NCI-H2171 treated with DMSO at 0.1 percent for 48 hours (cell line): ENCODE data around the gene NPW.
"Not testable (repeated sequence)": the region's sequence is repeated elsewhere in the genome, so short reads cannot be mapped to it uniquely, and the experiment has no call there.

ENCODE experiments used
- DNase-seq: peaks from one replicate; lab custom pipeline; 2025; lab: John Stamatoyannopoulos, UW

The NPW gene

DNA sequence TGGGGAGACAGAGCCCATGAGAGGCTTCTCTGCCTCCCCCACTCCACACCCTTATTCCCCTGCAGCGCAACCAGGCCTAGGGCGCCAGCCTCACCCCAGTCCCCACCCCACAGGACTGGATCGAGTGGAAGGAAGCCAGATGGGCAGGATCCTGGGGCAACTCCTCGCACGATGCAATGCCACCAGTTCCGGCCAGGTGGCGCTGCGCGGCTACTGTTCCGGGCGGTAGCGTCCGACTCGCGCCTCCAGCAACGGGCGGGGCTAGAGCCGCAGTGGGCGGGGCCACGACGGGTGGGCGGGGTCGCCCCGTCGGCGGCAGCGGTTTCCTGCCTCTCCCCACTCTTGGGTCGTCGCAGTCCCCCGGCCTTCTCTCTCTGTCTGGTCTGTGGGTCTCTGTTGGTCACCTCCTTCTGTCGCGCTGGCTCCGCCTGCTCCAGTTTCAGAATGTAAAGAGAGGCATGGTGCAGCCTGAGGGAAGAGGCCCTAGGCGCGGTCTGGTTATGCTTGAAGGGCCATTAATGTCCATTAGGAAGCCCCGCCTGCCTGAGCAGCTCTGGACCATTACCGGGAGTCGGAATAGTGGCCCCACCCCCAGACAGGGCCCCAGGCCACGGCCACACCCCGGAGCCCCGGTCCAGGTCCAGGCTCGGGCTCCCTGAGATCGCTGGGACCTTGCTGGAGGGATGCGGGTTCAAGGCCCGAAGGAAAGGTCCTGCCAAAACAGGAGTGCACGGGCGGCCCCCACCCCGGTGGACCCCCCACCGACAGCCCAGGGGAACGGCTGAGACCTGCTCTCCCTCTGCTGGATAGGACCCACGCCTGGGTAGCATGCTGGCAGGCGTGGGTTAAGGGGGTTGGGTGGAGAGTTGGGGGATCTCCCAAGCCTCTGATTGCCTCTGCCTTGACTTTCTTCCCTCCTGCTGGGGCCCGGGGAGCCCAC lies 3.8 kb downstream of the NPW start:
- peak; percentile 86 for DNase-seq

DNA sequence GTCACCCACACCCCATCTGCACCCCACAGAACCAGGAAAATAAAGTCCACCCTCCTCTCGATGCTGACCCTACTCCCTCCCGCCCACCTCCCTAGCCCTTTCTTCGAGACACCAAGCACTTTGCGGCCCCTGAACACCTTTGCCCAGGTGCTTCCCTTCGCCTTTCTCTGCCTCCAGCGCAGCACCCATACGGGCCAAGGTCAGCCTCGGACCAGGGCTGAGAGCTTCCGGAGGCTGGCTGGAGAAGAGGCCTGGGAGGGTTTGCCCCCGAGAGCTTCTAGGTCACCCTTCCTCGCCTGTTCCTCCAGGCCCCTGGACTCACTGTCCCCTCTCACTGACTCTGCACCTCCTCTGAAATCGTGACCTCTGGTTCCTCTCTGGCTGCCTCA lies 4.4 kb downstream of the NPW start:
- DNase-seq = no peak

DNA sequence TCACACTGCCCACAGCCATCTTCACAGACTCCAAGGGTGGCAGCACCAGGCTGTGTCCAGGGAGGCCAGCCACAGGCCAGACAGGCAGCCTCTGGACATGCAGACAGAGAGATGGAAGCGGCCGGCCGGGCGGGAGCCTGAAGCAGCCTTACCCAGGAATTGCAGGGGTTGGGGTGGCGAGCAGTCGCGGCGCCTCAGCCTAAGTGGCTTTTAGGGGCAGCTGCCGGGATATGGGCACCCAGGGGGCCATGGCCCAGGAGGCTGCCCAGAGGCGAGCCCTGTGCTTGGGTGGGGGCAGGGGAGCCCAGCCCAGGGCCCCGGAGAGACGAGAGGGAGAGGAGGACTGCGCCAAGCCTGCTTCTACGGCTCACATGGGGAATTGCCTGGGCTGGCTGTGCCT lies 5.7 kb downstream of the NPW start:
- DNase-seq = no peak

DNA sequence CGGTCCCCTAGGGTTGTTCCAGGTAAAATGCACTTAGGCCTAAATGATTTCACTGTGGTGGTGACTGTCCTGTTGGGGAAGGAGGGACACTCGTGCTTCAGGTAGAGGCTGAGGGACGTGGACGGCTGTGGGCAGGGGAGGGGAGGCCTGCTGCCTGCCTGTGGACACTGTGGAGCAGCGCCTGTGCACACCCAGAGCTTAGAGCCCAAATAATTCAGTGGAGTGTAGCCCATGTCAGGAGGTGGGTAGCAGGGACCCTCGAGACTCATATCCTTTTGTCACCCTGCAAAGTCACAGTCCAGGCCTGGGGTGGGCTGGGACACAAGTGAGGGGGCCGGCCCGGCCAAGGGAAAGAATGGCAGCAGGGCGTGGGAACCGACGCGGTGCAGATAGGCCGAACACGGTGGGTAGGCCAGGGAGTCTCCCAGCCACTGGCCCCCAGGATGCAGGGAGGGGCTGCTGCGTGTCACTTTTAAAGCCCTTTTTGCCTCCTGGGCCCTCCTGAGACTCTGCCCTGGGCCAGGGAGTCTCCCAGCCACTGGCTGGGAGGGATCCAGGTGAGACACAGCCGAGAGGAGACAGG lies 6.4 kb downstream of the NPW start:
- no peak for DNase-seq

DNA sequence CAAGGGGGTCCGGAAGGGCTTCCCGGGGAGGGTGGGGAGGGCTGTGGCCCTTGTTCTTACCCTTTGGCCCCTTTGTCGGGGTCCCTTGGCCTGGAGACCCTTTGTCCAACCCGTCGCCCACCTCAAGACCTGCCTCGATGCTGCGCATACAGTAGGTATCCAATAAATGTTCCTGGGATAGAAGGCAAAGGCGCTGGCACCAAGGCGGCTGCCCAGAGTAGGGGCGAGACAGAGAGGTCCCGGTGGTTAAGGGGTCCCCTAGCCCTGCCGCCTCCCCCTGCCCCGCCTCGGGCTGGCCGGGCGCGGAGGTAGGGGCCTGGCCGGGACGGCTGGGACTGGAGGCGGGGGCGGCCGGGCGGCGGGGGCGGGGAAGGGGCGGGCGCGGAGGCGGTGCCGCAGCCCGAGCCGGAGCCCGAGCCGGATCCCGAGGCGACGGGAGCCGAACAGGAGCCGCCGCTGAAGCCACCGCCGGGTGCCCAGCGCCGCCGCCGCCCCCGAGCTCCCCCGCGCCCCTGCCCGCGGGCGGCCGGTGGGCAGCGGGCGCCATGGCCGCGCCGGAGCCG lies 7.0 kb downstream of the NPW start, which contains the start of gene NHERF2:
Gene NHERF2, plus strand, starts transcription at position 442 of the 563 bp plus-strand sequence. Its CDS starts 104 bp downstream, at position 546.
- no peak for DNase-seq

DNA sequence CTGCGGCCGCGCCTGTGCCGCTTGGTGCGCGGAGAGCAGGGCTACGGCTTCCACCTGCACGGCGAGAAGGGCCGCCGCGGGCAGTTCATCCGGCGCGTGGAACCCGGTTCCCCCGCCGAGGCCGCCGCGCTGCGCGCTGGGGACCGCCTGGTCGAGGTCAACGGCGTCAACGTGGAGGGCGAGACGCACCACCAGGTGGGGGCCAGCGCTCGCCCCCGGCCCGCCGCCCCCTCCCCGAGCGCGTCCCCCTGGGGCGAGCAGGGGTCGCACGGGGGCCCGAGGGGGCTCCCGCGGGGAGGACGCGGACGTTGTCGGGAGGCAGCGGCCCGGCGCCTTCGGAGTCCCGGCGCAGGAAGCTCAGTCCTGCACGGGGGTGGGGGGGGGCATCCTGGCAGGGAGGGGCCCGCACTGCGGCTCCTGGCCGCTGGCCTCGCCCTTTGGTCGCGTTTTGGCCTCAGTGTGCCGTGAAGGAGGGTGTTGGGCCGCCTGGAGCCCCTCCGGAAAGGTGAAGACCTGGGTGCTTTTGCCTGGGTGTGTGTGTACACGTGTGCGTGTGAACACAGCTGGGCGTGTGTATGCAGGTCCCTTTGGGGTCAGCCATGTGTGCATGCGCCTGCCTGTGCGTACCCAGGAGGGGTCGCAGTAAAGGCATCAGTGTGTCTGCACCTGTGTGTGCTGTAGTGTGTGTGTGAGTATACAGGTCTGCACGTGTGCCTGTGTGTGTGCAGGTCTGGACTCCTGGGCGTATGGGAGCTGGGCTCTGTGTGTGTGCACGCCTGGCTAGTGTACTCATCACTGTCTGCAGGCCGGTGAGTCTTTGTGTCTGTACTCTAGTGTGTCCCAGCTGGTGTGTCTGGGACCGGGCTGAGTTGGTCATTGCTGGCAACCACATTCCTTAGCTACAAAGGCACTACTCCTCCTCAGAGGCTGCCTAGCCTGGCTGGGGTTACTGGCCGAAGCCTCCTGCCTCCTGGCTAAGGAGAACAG lies 7.7 kb downstream of the NPW start:
- DNase-seq = peak; percentile 34

DNA sequence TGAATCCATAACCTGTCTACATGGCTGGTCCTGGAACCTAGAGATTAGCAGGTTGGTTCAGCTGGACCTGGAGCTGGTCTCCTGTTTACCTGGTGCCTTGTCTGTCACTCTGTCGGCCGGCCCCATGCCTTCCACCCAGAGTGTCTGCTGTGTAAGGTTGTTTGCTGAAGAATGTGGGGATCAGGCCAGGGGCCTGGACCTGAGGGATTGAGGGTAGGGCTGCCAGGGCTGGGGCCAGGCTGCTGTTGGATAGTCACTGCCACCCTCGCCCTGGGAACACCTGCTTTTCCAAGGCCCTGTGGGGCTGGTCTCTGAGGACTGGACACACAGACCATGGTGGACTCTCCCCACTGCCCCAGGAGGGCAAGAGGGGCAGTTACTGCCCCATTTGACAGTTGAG lies 8.6 kb downstream of the NPW start:
- DNase-seq = no peak

DNA sequence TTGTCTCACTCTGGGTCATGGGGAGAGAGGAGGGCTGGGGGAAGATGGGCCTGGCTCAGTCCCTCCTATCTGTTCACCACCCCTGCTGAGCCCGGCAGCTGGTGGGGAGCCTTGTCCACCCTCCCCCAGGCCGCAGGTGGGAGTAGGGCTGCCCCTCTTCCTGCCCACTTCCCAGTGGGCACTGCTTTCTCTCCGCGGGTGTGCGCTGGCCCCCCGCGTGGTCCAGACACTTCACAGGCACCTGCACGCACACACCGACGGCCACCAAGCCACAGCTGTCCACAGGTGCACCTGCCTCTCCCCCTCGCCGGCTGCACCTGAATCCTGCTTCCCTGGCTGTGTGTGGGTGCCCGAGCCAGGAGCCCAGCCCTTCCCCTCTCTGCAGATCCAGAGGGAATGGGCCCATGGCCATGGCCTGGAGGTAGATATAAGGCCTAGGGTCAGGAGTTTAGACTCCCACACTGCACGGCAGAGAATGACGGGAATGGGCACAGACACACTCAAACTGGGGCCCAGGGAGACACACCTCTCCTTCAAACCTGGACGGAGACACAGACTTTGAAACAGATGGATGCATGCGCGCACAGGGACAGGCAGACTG lies 9.1 kb downstream of the NPW start:
- no peak for DNase-seq

DNA sequence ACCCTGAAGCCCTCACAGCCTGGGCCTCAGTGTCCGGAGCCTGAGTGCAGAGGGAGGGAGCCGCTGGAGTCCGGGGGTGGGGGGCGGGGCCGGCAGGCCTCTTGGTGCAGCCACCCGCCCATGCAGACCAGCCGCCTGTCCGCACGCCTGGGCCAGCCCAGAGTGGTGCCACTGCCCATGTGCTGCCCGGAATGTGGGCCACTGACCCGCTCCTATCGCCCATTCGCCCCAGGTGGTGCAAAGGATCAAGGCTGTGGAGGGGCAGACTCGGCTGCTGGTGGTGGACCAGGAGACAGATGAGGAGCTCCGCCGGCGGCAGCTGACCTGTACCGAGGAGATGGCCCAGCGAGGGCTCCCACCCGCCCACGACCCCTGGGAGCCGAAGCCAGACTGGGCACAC lies 9.8 kb downstream of the NPW start:
- DNase-seq = no peak

DNA sequence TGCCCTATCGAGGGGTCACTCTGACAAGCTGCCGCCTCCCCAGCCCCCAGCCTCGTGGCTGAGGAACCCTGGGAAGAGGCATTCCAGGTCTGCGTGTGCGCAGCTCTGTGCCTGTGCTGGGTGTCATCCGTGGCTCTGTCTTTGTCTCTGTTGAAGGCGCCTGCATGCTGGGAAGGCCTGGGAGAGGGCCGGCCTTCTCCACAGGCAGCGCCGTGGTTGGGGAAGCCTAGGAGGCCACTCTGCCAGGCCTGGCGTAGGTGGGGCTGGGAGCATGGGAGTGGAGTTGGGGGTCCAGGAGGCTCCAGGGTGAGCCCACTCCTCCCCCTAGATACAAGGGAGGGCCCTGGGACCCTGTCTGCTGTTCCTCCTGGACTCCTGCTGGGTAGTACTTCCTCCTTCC lies 10.5 kb downstream of the NPW start:
- DNase-seq = no peak

DNA sequence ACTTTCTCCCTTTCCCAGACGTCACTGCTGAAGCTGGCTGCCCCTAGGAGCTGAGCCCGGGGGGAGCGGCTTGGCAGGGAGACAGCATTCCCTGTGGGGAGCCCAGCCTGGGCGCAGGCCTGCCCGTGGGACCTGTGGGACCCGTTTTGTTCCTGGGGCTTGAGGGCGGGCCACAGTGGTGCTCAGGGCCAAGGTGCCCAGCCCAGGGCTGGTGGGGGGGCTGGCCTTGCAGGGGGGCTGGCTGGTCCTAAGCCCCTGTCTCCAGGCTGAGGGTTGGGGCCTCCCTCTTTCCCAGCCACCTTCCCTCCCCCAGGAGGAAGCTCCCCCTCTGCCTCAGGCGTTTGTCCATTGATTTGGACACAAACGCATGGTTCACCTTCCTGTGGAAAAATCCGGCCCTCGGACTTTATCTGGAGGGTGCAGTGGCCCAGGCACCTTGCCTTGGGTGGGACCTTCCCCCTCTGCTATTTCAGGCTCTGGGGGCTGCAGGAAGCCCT lies 11.5 kb downstream of the NPW start:
- no peak for DNase-seq

DNA sequence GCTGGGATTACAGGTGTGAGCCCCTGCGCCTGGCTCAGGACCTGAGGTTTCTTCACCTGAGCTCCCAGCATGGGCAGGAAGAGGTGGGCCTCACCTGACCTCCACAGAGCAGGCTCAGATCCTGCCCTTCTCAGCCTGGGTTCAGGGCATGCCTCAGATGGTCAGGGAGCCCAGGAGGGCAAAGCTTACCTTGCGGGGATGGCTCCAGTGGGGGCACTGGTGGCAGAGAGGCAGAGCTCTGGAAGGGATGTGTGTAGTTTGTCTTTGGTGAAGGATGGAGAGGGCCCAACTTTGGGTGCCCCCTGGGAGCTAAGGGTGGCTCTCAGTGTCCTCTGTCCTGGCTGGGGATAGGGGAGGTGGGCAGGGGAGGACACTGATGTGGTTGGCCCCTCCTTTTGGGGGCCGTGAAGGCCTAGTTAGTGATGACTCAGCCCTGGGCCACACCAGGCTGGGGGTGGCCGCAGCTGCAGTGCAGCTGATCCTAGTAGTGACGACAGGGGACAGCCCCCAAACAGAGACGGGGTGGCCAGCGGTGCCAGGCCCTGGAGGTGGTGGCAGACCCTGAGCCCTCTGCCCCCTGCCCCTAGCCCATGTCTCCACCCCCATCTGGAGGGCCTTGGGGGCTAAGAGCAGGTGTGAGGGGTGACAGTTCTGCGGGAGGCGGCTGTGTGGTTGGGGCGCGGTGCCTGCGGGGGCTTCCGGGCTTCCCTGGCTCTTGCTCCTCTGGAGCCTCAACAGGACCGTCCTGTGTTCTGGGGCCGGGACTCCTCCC lies 12.9 kb downstream of the NPW start:
- no peak for DNase-seq

DNA sequence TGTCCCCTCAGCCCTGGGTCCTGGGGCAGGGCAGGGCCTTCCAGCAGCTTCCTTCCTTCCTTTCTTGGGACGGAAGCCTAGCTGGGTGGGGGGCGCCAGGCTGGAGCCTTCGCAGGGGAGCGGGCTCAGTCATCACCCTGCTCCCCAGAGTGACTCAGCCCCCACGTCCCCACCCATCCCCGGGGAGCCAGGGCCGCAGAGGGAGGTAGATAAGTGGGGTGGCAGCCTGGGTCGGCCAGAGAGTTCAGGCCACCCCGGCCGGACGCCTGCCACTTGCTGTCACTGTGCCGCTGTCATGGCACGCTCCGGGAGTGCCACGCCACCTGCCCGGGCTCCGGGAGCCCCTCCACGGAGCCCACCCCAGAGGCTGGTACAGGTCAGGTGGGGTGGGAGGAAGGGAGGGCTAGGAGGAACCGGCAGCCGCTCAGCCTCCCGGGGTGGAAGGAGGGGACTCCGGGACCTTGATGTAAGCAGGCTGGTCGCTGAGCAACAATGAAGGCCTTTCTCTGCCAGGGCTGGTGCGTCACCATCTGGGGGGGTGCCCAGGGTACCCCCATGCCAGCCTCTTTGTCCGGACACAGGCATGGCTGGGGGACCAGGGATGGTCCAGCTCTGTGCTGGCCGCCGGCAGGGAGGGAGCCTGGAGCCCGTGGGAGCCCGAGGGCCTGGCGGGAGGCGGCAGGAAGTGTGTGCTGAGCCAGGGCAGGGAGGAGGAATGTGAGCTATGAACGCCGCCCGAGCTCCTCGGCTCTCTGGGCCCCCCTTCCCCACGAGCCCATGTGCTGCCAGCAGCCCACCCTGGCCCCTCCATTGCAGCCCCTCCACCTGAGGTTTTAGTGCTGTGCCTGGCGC lies 13.7 kb downstream of the NPW start:
- no peak for DNase-seq

DNA sequence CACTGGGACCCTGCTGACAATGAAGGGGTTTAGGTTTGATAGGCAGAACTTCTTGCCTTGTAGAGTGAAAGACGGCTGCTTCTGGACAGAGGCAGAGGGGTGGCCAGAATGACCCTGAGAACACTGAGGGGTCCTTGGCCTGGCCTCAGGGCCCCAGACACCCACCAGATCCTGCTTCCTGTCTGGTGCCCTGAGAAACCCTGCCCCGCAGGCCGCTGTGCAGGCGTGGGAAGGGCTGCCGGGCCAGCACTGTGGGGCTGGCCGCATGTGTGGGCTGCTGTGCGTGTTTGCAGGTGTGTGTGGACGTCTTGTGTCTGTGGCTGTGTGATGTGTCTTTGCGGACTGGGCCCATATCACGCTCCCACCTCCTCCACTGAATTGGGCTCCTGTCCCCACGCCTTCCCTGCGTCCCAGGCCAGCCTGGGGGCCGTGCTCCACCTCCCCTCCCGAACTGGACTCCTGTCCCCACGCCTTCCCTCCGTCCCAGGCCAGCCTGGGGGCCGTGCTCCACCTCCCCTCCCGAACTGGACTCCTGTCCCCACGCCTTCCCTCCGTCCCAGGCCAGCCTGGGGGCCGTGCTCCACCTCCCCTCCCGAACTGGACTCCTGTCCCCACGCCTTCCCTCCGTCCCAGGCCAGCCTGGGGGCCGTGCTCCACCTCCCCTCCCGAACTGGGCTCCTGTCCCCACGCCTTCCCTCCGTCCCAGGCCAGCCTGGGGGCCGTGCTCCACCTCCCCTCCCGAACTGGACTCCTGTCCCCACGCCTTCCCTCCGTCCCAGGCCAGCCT lies 14.5 kb downstream of the NPW start:
- DNase-seq = not testable (repeated sequence)

DNA sequence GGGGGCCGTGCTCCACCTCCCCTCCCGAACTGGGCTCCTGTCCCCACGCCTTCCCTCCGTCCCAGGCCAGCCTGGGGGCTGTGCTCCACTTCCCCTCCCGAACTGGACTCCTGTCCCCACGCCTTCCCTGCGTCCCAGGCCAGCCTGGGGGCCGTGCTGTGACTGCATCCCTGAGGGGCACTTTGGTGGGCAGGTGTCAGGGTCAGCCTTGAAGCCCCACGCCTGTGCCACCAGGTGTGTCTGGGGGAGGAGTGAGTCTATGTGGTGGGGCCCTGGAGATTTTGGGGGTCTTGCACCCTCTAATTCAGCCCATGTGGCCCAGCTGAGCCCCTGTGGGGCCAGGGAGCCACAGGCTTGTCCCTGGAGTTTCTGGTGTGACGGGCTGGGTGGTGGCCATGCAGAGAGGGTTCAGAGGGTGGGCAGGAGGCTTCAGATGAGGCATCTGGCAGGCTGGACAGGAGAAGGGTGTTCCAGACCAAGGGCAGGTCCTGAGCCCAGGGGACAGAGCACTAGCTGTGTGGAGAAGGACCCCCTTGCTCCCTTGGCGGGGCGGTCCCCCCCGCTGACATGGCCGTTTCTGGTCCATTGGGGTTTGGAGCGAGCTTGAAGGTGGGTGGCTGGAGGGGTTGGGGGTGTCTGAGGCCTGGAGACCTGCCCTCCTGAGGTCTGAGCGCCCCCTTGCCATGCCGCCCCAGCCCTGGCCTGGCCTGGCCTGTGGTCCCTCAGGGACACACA lies 15.3 kb downstream of the NPW start:
- DNase-seq = no peak

DNA sequence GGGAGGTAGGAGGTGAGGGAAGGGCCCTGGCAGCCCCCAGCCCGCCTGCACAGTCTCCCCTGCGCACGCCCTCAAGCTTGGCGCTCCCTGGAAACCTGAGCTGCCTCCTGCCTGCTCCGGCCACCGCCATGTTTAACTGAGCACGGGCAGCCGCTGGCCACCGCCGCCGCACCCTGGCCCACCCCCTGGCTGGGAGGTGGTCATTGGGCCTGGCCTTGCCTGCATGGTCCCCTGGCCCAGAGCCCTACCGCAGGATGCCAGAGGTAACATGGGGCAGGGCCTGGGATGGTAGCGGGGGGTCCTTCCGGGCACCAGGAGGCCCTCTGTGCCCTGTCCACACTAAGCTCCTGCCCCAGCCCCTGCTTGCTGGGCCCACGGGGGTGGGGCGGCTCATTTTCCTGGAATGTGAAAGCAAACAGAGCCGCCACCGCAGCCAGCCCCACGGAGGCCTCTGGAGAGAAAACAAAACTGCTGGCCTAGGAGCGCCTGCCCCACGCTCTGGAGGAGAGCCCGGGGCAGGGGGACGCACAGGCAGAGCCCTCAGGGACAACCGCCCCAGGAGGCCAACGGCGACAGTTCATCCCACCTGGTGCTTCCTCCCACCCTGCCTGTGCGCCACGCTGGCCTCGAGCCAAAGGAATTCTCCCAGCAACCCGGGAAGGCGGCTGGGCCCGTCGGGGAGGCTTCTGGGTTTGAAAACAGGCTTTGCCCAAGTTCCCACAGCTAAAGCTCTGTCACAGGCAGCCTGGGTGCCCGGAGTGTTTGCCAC lies 16.0 kb downstream of the NPW start:
- peak; percentile 74 for DNase-seq
